Endothelial cell of umbilical vein (primary cell): Measurements from ENCODE around the gene LARGE1. TPM values are rescaled to one million over a fixed set of nuclear protein-coding genes. Genes with fewer than 3 reads are reported as not detected.

Source experiments
- BruUV-seq: library from RNA; stranded (reverse); fragments of 400-500 nt; replicated peaks from 2 replicates; lab custom pipeline; 2021; lab: Mats Ljungman, UMichigan
- CTCF ChIA-PET: fragments of 300-600, 350-600 bp; sonication (Branson Sonifier 250); formaldehyde crosslinking; loops from one replicate; lab custom pipeline; 2021; ENCODE audit warnings: antibody characterized with exemption, inconsistent platforms; lab: Charles Lee
- POLR2A ChIA-PET: fragments of 300-600, 350-600 bp; sonication (Branson Sonifier 250); formaldehyde crosslinking; loops from one replicate; lab custom pipeline; 2021; ENCODE audit warnings: antibody characterized with exemption, inconsistent platforms; lab: Charles Lee
- DNase-seq: peaks from one replicate; pipeline ENCODE4 v3.0.0-alpha.2; 2011; ENCODE audit warnings: low read depth, low spot score
- FAIRE-seq: peaks from 2 replicates; lab custom pipeline; 2011; peaks lifted over from hg19 to GRCh38; lab: Jason Lieb, UNC
- H2AFZ ChIP-seq: 2 replicates; pipeline ENCODE4 v1.6.0; 2012; ENCODE audit warnings: low read depth, low read length, control low read depth, inconsistent platforms
- H3K27ac ChIP-seq: 2 replicates; pipeline ENCODE4 v1.5.1; 2011; ENCODE audit warnings: low read depth, mild to moderate bottlenecking, control low read depth, low read length, moderate library complexity; ENCODE audit not compliant: insufficient read depth
- H3K27me3 ChIP-seq, 2 experiments: 2 replicates each; pipeline versions ENCODE4 v1.6.0 to v1.6.1; 2011; ENCODE audit warnings: low read length in 2 of 2, mixed read lengths in 1 of 2; ENCODE audit not compliant: control insufficient read depth in 2 of 2, insufficient read depth in 2 of 2
- H3K36me3 ChIP-seq, 2 experiments: 2 replicates in 1 of 2; 3 replicates in 1 of 2; pipeline ENCODE4 v1.5.1; 2011; ENCODE audit warnings: low read length in 2 of 2, mild to moderate bottlenecking in 1 of 2, moderate library complexity in 1 of 2; ENCODE audit not compliant: control insufficient read depth in 2 of 2, insufficient read depth in 2 of 2; ENCODE audit errors: extremely low read depth in 1 of 2
- H3K4me1 ChIP-seq: 3 replicates; pipeline ENCODE4 v1.5.1; 2011; ENCODE audit warnings: mild to moderate bottlenecking, low read length; ENCODE audit not compliant: control insufficient read depth, insufficient read depth; ENCODE audit errors: extremely low read depth
- H3K4me2 ChIP-seq: 2 replicates; pipeline ENCODE4 v1.6.1; 2011; ENCODE audit warnings: low read length, control low read depth, mixed read lengths; ENCODE audit not compliant: insufficient read depth
- H3K4me3 ChIP-seq, 3 experiments: fragments of 200-600 bp in 1 of 3; sonication (generic), shearing (Covaris generic) in 1 of 3; replicated peaks in 1 of 3; 2 replicates each; pipeline ENCODE4 v1.5.1; 2011 to 2016; ENCODE audit warnings: control low read depth in 3 of 3, low read length in 3 of 3, mild to moderate bottlenecking in 2 of 3, inconsistent platforms in 1 of 3, low read depth in 1 of 3, moderate library complexity in 1 of 3; ENCODE audit not compliant: insufficient read depth in 1 of 3
- H3K79me2 ChIP-seq: 2 replicates; pipeline ENCODE4 v1.6.0; 2012; ENCODE audit warnings: low read length, inconsistent platforms; ENCODE audit not compliant: control insufficient read depth, insufficient read depth
- H3K9ac ChIP-seq: replicated peaks from 2 replicates; pipeline ENCODE3; 2011; ENCODE audit warnings: low read length, control low read depth; ENCODE audit not compliant: insufficient read depth; ENCODE audit errors: extremely low read depth
- H3K9me1 ChIP-seq: replicated peaks from 3 replicates; pipeline ENCODE4 v1.6.0; 2011; ENCODE audit warnings: mild to moderate bottlenecking, low read length; ENCODE audit not compliant: control insufficient read depth, insufficient read depth; ENCODE audit errors: extremely low read depth
- H3K9me3 ChIP-seq: replicated peaks from 2 replicates; pipeline ENCODE4 v1.5.1; 2012; ENCODE audit warnings: low read length, inconsistent platforms; ENCODE audit not compliant: control insufficient read depth, insufficient read depth
- H4K20me1 ChIP-seq: replicated peaks from 2 replicates; pipeline ENCODE3; 2011; ENCODE audit warnings: mild to moderate bottlenecking, low read length; ENCODE audit not compliant: control insufficient read depth, insufficient read depth; ENCODE audit errors: extremely low read depth
- EZH2 ChIP-seq: IDR thresholded peaks from 2 replicates; pipeline ENCODE4 v1.6.1; 2012; ENCODE audit warnings: borderline replicate concordance, low read depth, mild to moderate bottlenecking, moderate library complexity, low read length, inconsistent platforms; ENCODE audit not compliant: severe bottlenecking
- FOS ChIP-seq: IDR thresholded peaks from 2 replicates; pipeline ENCODE4 v1.6.1; 2011; ENCODE audit warnings: mild to moderate bottlenecking, low read length, moderate library complexity, borderline replicate concordance; ENCODE audit not compliant: insufficient read depth
- GATA2 ChIP-seq: IDR thresholded peaks from 2 replicates; pipeline ENCODE4 v1.7.0; 2011; ENCODE audit warnings: low read depth, mild to moderate bottlenecking, moderate library complexity, mixed read lengths, low read length; ENCODE audit not compliant: insufficient read length, insufficient read depth
- JUN ChIP-seq: IDR thresholded peaks from 2 replicates; pipeline ENCODE4 v1.6.1; 2011; ENCODE audit warnings: borderline replicate concordance, low read depth; ENCODE audit not compliant: insufficient read length, insufficient read depth
- MAX ChIP-seq: IDR thresholded peaks from 2 replicates; pipeline ENCODE4 v1.6.1; 2011; ENCODE audit not compliant: insufficient read depth, insufficient read length
- MYC ChIP-seq: IDR thresholded peaks from one replicate; pipeline ENCODE4 v1.6.1; 2011; ENCODE audit warnings: mild to moderate bottlenecking, low read depth, low read length
- POLR2A ChIP-seq: IDR thresholded peaks from 2 replicates; pipeline ENCODE4 v1.6.1; 2012; ENCODE audit warnings: low read depth, mild to moderate bottlenecking, control low read depth, low read length
- POLR2AphosphoS5 ChIP-seq: IDR thresholded peaks from 2 replicates; pipeline ENCODE4 v1.6.1; 2012; ENCODE audit warnings: low read depth, mild to moderate bottlenecking, control low read depth, low read length, moderate library complexity; ENCODE audit not compliant: insufficient read depth
- dilution Hi-C: fragments of 300-500 bp; cut with MboI; formaldehyde crosslinking; loops from one replicate; pipeline ENCODE4 v1.15.0; 2019; ENCODE audit warnings: low sequenced_read_pairs; ENCODE audit not compliant: extremely low pct_ligation_motif_present
- intact Hi-C: fragments of 100-400 bp; cut with micrococcal nuclease; formaldehyde crosslinking; loops from one replicate; pipeline ENCODE4 v1.10.0; 2022
- polyA plus RNA-seq, 4 experiments: library from polyadenylated mRNA; depleted of rRNA in 3 of 4; stranded (reverse) in 3 of 4; unstranded in 1 of 4; fragments of >200 nt; gene quantifications; 2 replicates each; pipeline versions ENCODE4 v1.2.1 to v1.2.3, GENCODE V29; 2011 to 2012; ENCODE audit warnings: missing spikeins in 1 of 4
- total RNA-seq: library from RNA; stranded (reverse); gene quantifications from 2 replicates; pipeline ENCODE4 v1.2.3, GENCODE V29; 2021
- TF ChIP-seq, protein P1 (sequence below), 2 donors: IDR thresholded peaks; 1 replicate in 1 of 2; 2 replicates in 1 of 2; pipeline ENCODE4 v1.5.1; 2011; ENCODE audit warnings: low read length in 2 of 2, mild to moderate bottlenecking in 2 of 2, moderate library complexity in 2 of 2, control low read depth in 1 of 2, inconsistent platforms in 1 of 2, low read depth in 1 of 2; ENCODE audit not compliant: insufficient read depth in 1 of 2; ENCODE audit errors: extremely low read depth in 1 of 2

Gene LARGE1
- total and polyA plus RNA-seq, 2 donors (not counting 3 experiments of a cell fraction or from before 2014, with no cell fraction given) = 0.95 to 4.4 TPM

GRCh38 chr22:33677536-33677935, 242.7 kb downstream of the LARGE1 start:
- intact Hi-C loops (no loop called here), dilution Hi-C loops (no loop called here)
- Histone ChIP-seq H2AFZ (no peak overlapping the region), H3K4me2 (no peak overlapping the region), H3K27ac (no peak overlapping the region), H4K20me1 (no peaks in the 10 kb centered on the region), H3K36me3 (no peaks in the 10 kb centered on the region), H3K4me1 (no peaks in the 10 kb centered on the region), H3K9me3 (peaks cover 7% of the 10 kb centered on the region), H3K79me2 (no peaks in the 10 kb centered on the region), H3K9ac (no peak overlapping the region), H3K9me1 (no peaks in the 10 kb centered on the region), H3K27me3 (no peaks in the 10 kb centered on the region), H3K4me3 (no peak overlapping the region)
- CTCF ChIA-PET = no interaction called here
- DNase-seq (no peak), FAIRE-seq (no peak)
- no TSS peak for BruUV-seq
- TF ChIP-seq MAX (no peak), GATA2 (no peak), EZH2 (no peak), FOS (no peak), POLR2AphosphoS5 (no peak), POLR2A (no peak)
- POLR2A ChIA-PET = no interaction called here

DNA sequence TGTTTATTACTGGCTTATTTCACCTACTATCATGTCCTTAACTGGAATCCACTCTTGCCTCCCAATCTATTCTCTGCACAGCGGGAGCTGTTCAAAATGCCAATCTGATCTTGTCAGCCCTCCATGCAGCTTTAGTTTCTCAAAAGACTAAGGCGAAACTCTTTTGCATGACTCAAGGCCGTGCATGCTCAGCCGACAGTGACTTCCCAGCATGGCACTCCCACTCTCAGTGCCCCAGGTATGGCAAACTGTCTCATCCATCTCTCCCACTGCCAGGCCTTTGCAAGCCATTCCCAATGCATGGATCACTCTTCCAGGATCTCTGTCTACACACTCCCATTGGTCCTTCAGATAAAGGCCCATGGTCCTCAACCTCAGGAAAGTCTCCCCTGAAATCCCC, 245.9 kb downstream of the LARGE1 start:
- POLR2A ChIA-PET = no interaction called here
- Histone ChIP-seq H3K4me2 (no peak overlapping the region), H3K27me3 (no peaks in the 10 kb centered on the region), H3K9me3 (peaks cover 11% of the 10 kb centered on the region), H3K4me1 (no peaks in the 10 kb centered on the region), H4K20me1 (no peaks in the 10 kb centered on the region), H3K36me3 (no peaks in the 10 kb centered on the region), H3K4me3 (no peak overlapping the region), H3K79me2 (no peaks in the 10 kb centered on the region), H2AFZ (no peak overlapping the region), H3K9ac (no peak overlapping the region), H3K27ac (no peak overlapping the region), H3K9me1 (no peaks in the 10 kb centered on the region)
- DNase-seq (no peak), FAIRE-seq (no peak)
- intact Hi-C loops = no loop called here
- CTCF ChIA-PET = no interaction called here
- BruUV-seq = no TSS peak
- dilution Hi-C loops = no loop called here
- no peak for TF ChIP-seq GATA2
- TF ChIP-seq FOS = no peak
- no peak for TF ChIP-seq MYC
- TF ChIP-seq EZH2 = no peak
- TF ChIP-seq JUN = no peak
- TF ChIP-seq POLR2AphosphoS5 = no peak
- TF ChIP-seq MAX = no peak
- TF ChIP-seq, protein P1, sequence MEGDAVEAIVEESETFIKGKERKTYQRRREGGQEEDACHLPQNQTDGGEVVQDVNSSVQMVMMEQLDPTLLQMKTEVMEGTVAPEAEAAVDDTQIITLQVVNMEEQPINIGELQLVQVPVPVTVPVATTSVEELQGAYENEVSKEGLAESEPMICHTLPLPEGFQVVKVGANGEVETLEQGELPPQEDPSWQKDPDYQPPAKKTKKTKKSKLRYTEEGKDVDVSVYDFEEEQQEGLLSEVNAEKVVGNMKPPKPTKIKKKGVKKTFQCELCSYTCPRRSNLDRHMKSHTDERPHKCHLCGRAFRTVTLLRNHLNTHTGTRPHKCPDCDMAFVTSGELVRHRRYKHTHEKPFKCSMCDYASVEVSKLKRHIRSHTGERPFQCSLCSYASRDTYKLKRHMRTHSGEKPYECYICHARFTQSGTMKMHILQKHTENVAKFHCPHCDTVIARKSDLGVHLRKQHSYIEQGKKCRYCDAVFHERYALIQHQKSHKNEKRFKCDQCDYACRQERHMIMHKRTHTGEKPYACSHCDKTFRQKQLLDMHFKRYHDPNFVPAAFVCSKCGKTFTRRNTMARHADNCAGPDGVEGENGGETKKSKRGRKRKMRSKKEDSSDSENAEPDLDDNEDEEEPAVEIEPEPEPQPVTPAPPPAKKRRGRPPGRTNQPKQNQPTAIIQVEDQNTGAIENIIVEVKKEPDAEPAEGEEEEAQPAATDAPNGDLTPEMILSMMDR (IDR thresholded peaks at IDR 0.05; ENCODE audit: extremely low read depth in 1 of 2, insufficient read depth in 1 of 2, low read depth in 1 of 2, low read length in 2 of 2) = no peak
- TF ChIP-seq POLR2A = no peak
